ENCODE measurements around the gene CXorf58.
A peak's percentile ranks its signal among the peaks of the same experiment; 100 is the strongest.

Gene CXorf58

GRCh38 chrX:23900220-23900797 is 7.5 kb upstream of the CXorf58 start:
- Histone ChIP-seq H3K27me3 (ENCODE audit: control insufficient read depth, insufficient read depth, low read length, poor library complexity, severe bottlenecking) (no peaks in the 10 kb centered on the region), H3K9me3 (ENCODE audit: control insufficient read depth, low read length) (no peaks in the 10 kb centered on the region), H3K4me3 (ENCODE audit: insufficient read depth, low read depth, low read length) (no peak overlapping the region), H3K4me1 (ENCODE audit: control insufficient read depth, insufficient read depth, low read length) (no peaks in the 10 kb centered on the region), H3K36me3 (ENCODE audit: control insufficient read depth, insufficient read depth, low read length) (no peaks in the 10 kb centered on the region), H3K27ac (ENCODE audit: insufficient read depth, low read depth, low read length, poor library complexity, severe bottlenecking) (no peak overlapping the region)
- WGBS, 2 experiments = 88 to 90% methylated on average over 12 of the region's 12 CpGs

- H3K27ac ChIP-seq (ENCODE audit: insufficient read depth, low read depth, low read length, poor library complexity, severe bottlenecking) = no peak overlapping the region
- 58 to 88% methylated on average over 1 to 3 of the region's 3 CpGs for WGBS, 2 experiments
- H3K4me1 ChIP-seq (ENCODE audit: control insufficient read depth, insufficient read depth, low read length) = no peaks in the 10 kb centered on the region
- no peaks in the 10 kb centered on the region for H3K9me3 ChIP-seq (ENCODE audit: control insufficient read depth, low read length)
- H3K36me3 ChIP-seq (ENCODE audit: control insufficient read depth, insufficient read depth, low read length) = no peaks in the 10 kb centered on the region
- no peaks in the 10 kb centered on the region for H3K27me3 ChIP-seq (ENCODE audit: control insufficient read depth, insufficient read depth, low read length, poor library complexity, severe bottlenecking)
- H3K4me3 ChIP-seq (ENCODE audit: insufficient read depth, low read depth, low read length) = no peak overlapping the region
Observed at GRCh38 chrX:23901060-23901459, 6.7 kb upstream of the CXorf58 start.

GRCh38 chrX:23901805-23902204 is 6.0 kb upstream of the CXorf58 start:
- Histone ChIP-seq H3K4me1 (ENCODE audit: control insufficient read depth, insufficient read depth, low read length) (no peaks in the 10 kb centered on the region), H3K9me3 (ENCODE audit: control insufficient read depth, low read length) (no peaks in the 10 kb centered on the region), H3K4me3 (ENCODE audit: insufficient read depth, low read depth, low read length) (no peak overlapping the region), H3K36me3 (ENCODE audit: control insufficient read depth, insufficient read depth, low read length) (no peaks in the 10 kb centered on the region), H3K27ac (ENCODE audit: insufficient read depth, low read depth, low read length, poor library complexity, severe bottlenecking) (no peak overlapping the region), H3K27me3 (ENCODE audit: control insufficient read depth, insufficient read depth, low read length, poor library complexity, severe bottlenecking) (no peaks in the 10 kb centered on the region)
- WGBS, 2 experiments = 83 to 85% methylated on average over 1 of the region's 1 CpG

GRCh38 chrX:23902419-23902818 is 5.4 kb upstream of the CXorf58 start:
- Histone ChIP-seq H3K4me3 (ENCODE audit: insufficient read depth, low read depth, low read length) (no peak overlapping the region), H3K36me3 (ENCODE audit: control insufficient read depth, insufficient read depth, low read length) (no peaks in the 10 kb centered on the region), H3K4me1 (ENCODE audit: control insufficient read depth, insufficient read depth, low read length) (no peaks in the 10 kb centered on the region), H3K27me3 (ENCODE audit: control insufficient read depth, insufficient read depth, low read length, poor library complexity, severe bottlenecking) (no peaks in the 10 kb centered on the region), H3K9me3 (ENCODE audit: control insufficient read depth, low read length) (no peaks in the 10 kb centered on the region), H3K27ac (ENCODE audit: insufficient read depth, low read depth, low read length, poor library complexity, severe bottlenecking) (no peak overlapping the region)
- 0% methylated on average over 1 of the region's 2 CpGs; no CpG with 5 or more reads in 1 of the 2 experiments for WGBS, 2 experiments

GRCh38 chrX:23904096-23904495 is 3.7 kb upstream of the CXorf58 start:
- WGBS, 2 experiments = 74 to 89% methylated on average over 2 of the region's 2 CpGs
- Histone ChIP-seq H3K4me3 (ENCODE audit: insufficient read depth, low read depth, low read length) (no peak overlapping the region), H3K9me3 (ENCODE audit: control insufficient read depth, low read length) (no peaks in the 10 kb centered on the region), H3K4me1 (ENCODE audit: control insufficient read depth, insufficient read depth, low read length) (no peaks in the 10 kb centered on the region), H3K27me3 (ENCODE audit: control insufficient read depth, insufficient read depth, low read length, poor library complexity, severe bottlenecking) (no peaks in the 10 kb centered on the region), H3K36me3 (ENCODE audit: control insufficient read depth, insufficient read depth, low read length) (no peaks in the 10 kb centered on the region), H3K27ac (ENCODE audit: insufficient read depth, low read depth, low read length, poor library complexity, severe bottlenecking) (no peak overlapping the region)

- WGBS, 2 experiments = 0% methylated on average over 9 to 12 of the region's 12 CpGs
- H3K27me3 ChIP-seq (ENCODE audit: control insufficient read depth, insufficient read depth, low read length, poor library complexity, severe bottlenecking) = no peaks in the 10 kb centered on the region
- H3K27ac ChIP-seq (ENCODE audit: insufficient read depth, low read depth, low read length, poor library complexity, severe bottlenecking) = peak overlapping the region; percentile 64
- H3K4me1 ChIP-seq (ENCODE audit: control insufficient read depth, insufficient read depth, low read length) = no peaks in the 10 kb centered on the region
- no peaks in the 10 kb centered on the region for H3K36me3 ChIP-seq (ENCODE audit: control insufficient read depth, insufficient read depth, low read length)
- no peaks in the 10 kb centered on the region for H3K9me3 ChIP-seq (ENCODE audit: control insufficient read depth, low read length)
- H3K4me3 ChIP-seq (ENCODE audit: insufficient read depth, low read depth, low read length) = peak overlapping the region; percentile 65
Observed at GRCh38 chrX:23907111-23907497, 702 bp upstream of the CXorf58 start.

- Histone ChIP-seq H3K4me3 (ENCODE audit: insufficient read depth, low read depth, low read length) (peak overlapping the region; percentile 18), H3K27me3 (ENCODE audit: control insufficient read depth, insufficient read depth, low read length, poor library complexity, severe bottlenecking) (no peaks in the 10 kb centered on the region), H3K9me3 (ENCODE audit: control insufficient read depth, low read length) (no peaks in the 10 kb centered on the region), H3K36me3 (ENCODE audit: control insufficient read depth, insufficient read depth, low read length) (no peaks in the 10 kb centered on the region), H3K27ac (ENCODE audit: insufficient read depth, low read depth, low read length, poor library complexity, severe bottlenecking) (peak overlapping the region; percentile 81), H3K4me1 (ENCODE audit: control insufficient read depth, insufficient read depth, low read length) (no peaks in the 10 kb centered on the region)
- 64 to 83% methylated on average over 8 to 11 of the region's 13 CpGs for WGBS, 2 experiments
Observed at GRCh38 chrX:23908219-23909004, 606 bp downstream of the CXorf58 start.

GRCh38 chrX:23911126-23911835 is 3.5 kb downstream of the CXorf58 start:
- Histone ChIP-seq H3K9me3 (ENCODE audit: control insufficient read depth, low read length) (no peaks in the 10 kb centered on the region), H3K36me3 (ENCODE audit: control insufficient read depth, insufficient read depth, low read length) (no peaks in the 10 kb centered on the region), H3K27ac (ENCODE audit: insufficient read depth, low read depth, low read length, poor library complexity, severe bottlenecking) (no peak overlapping the region), H3K4me3 (ENCODE audit: insufficient read depth, low read depth, low read length) (no peak overlapping the region), H3K27me3 (ENCODE audit: control insufficient read depth, insufficient read depth, low read length, poor library complexity, severe bottlenecking) (no peaks in the 10 kb centered on the region), H3K4me1 (ENCODE audit: control insufficient read depth, insufficient read depth, low read length) (no peaks in the 10 kb centered on the region)
- WGBS, 2 experiments = 83 to 100% methylated on average over 2 of the region's 5 CpGs

GRCh38 chrX:23919148-23919547 is 11.3 kb downstream of the CXorf58 start:
- H3K4me3 ChIP-seq (ENCODE audit: insufficient read depth, low read depth, low read length) = no peak overlapping the region
- no CpG with 5 or more reads among the region's 1 CpG for WGBS, 2 experiments
- no peaks in the 10 kb centered on the region for H3K9me3 ChIP-seq (ENCODE audit: control insufficient read depth, low read length)
- H3K27ac ChIP-seq (ENCODE audit: insufficient read depth, low read depth, low read length, poor library complexity, severe bottlenecking) = no peak overlapping the region
- H3K27me3 ChIP-seq (ENCODE audit: control insufficient read depth, insufficient read depth, low read length, poor library complexity, severe bottlenecking) = no peaks in the 10 kb centered on the region
- no peaks in the 10 kb centered on the region for H3K4me1 ChIP-seq (ENCODE audit: control insufficient read depth, insufficient read depth, low read length)
- no peaks in the 10 kb centered on the region for H3K36me3 ChIP-seq (ENCODE audit: control insufficient read depth, insufficient read depth, low read length)

- WGBS, 2 experiments = 61 to 65% methylated on average over 9 of the region's 9 CpGs
- no peaks in the 10 kb centered on the region for H3K36me3 ChIP-seq (ENCODE audit: control insufficient read depth, insufficient read depth, low read length)
- no peak overlapping the region for H3K27ac ChIP-seq (ENCODE audit: insufficient read depth, low read depth, low read length, poor library complexity, severe bottlenecking)
- no peaks in the 10 kb centered on the region for H3K4me1 ChIP-seq (ENCODE audit: control insufficient read depth, insufficient read depth, low read length)
- H3K27me3 ChIP-seq (ENCODE audit: control insufficient read depth, insufficient read depth, low read length, poor library complexity, severe bottlenecking) = no peaks in the 10 kb centered on the region
- no peak overlapping the region for H3K4me3 ChIP-seq (ENCODE audit: insufficient read depth, low read depth, low read length)
- H3K9me3 ChIP-seq (ENCODE audit: control insufficient read depth, low read length) = no peaks in the 10 kb centered on the region
Observed at GRCh38 chrX:23919706-23920320, 12.0 kb downstream of the CXorf58 start.
